Islet precursor cell (in vitro differentiated cells): ENCODE data around the gene GAS2.
"Not testable (repeated sequence)": the region's sequence is repeated elsewhere in the genome, so short reads cannot be mapped to it uniquely, and the experiment has no call there.

Experiments used
- DNase-seq: peaks from one replicate; pipeline ENCODE4 v3.0.0-alpha.2; 2018

GAS2 gene

DNA sequence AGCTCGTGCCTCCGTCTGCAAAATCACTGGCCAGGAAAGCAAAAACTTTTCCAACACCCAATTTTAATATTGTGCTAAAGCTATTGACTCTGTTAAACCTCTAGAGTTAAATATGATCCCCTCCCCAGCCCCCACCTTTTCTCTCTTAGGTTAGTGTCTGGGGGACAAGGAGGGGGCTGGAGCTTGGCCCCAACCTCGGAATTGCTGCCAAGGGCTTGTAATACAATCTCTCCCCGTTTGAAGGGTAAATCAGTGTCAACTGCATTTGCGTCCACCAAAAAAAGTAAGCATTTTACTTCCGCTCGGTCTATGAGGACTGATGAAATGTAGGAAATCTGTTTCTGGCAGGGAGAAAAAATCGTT lies at the start of gene GAS2:
TSS of gene GAS2 (plus strand) at position 287 of the 363 bp plus-strand sequence. CDS start 8,259 bp downstream, outside the sequence.
- DNase-seq, result no peak

DNA sequence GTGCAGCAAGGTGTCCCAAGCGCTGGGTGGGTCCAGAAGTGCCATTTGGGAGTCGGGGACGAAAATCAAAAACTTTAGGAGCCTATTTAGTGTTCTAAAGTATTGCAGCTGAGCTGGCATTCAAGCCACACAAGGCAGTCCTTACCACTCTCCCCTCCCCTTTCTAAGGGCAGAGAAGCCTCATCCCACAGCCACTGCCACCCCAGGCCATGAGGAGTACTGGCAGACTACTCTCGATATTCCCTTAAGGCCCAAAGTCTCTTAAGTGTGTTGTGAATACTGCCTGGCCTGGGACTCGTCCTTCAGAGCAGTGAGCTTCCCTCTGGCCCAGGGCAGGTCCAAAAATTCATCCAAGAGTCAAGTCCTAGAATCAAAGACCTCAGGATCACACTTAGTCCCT lies 48.5 kb upstream of the GAS2 start:
- DNase-seq, result no peak

- peak; percentile 89 for DNase-seq
Observed at GRCh38 chr11:22624742-22625447, 41.5 kb upstream of the GAS2 start.

DNA sequence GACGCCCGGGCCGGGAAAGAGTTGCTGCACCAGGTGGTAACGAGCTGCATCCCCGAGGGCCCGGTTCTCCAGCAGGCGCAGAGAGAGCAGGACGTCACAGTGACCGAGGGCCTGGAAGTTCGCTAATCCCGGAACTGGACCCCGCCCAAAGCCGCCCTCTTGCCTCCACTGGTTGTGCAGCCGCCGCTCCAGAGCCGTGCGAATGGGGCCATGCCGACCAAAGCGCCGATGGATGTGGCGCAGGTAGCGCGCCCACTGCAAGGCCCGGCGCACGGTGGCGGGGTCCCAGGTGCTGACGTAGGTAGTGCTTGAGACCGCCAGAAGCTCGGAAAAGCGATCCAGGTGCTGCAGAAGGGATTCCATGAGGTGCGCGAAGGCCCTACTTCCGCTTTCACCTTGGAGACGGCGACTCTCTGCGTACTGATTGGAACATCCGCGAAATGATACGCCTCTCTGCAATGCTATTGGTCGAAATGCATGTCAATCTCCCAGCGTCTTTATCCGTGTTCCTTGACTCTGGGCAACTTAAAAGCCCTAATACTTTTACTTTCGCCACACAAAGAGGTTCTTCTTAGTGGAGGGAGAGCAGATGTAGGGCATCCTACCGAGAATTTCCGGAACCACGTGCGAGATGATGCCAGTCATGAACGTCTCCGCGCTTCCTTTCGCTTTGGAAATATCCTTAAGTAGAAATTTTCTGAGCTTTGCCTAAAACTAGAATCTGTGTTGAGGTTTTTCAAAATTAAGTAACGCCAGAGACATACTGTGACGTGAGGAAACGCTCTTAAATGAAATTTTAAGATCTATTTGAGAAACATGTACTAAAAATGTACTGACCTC lies 40.7 kb upstream of the GAS2 start, which contains the start of gene FANCF:
TSS of gene FANCF (minus strand) at position 376 of the 840 bp plus-strand sequence. CDS start at position 363, 13 bp downstream.
- peak; percentile 96 for DNase-seq

DNA sequence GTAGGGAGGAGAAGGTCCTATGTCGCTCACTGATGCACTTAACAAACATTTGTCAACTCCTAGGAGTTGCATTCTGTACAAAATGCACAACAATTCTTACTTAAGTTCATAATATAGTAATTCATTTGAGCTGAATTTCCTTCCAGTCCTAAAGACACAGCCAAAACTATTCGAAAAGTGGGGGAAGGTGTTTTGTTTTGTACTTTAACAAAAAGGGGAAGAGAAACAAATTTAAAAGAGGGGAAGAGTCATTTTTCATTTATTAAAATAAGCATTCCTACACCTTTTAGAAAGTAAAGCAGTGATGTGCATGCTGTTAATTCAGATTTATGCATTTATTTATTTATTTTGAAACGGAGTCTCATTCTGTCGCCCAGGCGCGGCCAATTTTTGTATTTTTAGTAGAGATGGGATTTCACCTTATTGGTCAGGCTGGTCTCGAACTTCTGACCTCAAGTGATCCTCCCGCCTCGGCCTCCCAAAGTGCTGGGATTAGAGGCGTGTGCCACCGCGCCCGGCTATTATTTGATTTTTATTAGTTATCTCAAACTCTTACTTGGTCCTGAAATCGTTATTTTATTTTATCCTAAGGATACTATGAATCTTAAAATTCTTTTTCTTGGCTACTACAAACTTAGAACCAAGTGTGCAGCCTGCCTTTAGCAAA lies 39.7 kb upstream of the GAS2 start:
- DNase-seq, result no peak

DNA sequence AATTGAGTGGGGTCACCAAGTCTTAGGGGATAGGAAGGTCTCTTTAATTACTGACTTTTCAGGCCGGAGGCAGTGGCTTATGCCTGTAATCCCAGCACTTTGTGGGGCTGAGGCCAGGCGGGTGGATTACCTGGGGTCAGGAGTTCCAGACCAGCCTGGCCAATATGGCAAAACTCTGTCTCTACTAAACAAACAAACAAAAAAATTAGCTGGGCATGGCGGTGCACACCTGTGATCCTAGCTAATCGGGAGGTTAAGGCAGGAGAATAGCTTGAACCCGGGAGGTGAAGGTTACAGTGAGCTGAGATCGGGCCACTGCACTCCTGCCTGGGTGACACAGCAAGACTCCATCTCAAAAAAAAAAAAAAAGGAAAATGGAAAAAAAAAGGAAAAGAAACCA lies 39.0 kb upstream of the GAS2 start:
- no peak for DNase-seq

- DNase-seq, result no peak
Observed at GRCh38 chr11:22633354-22633902, 33.0 kb upstream of the GAS2 start.

GRCh38 chr11:22634897-22635629 lies 31.3 kb upstream of the GAS2 start:
- peak; percentile 63 for DNase-seq

GRCh38 chr11:22635689-22636088 lies 30.7 kb upstream of the GAS2 start:
- no peak for DNase-seq

DNA sequence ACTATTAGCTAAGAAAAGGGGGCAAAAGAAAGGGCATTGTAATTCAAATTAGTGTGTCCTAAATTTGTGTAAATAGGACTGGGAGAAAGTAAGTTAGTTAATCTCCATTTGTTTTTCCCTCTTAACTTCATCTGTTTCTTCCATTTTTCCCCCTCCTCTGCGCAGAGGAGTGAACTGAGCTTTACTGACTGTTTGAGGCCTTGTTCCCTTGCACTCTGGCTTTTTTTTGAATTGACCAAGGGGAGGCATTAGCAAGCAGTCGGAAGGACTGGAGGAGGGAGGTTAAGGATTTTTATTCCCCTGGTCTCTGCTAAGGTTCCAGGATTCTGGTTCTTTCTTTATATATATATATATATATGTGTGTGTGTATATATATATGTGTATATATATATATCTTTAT lies 25.5 kb upstream of the GAS2 start:
- DNase-seq, result no peak

DNA sequence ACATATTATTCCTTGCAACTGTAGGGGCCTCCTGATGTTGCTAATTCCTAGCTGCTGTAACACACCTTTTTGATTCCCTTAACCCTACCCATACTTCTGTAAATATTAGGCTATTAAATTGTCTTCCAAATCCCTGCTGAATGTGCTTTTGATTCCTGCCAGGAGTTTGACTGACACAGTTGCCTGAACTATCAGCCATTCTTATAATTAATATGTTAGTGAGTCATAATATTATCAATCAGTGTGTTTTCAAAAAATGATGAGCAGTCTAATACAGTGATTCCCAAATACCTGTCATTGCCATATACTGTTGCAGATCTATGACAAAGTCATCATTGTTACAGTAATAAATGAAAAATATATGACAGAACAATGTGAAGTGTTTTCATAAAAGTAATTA lies 24.9 kb upstream of the GAS2 start:
- no peak for DNase-seq

GRCh38 chr11:22652346-22652745 lies 14.1 kb upstream of the GAS2 start:
- DNase-seq, result not testable (repeated sequence)

DNA sequence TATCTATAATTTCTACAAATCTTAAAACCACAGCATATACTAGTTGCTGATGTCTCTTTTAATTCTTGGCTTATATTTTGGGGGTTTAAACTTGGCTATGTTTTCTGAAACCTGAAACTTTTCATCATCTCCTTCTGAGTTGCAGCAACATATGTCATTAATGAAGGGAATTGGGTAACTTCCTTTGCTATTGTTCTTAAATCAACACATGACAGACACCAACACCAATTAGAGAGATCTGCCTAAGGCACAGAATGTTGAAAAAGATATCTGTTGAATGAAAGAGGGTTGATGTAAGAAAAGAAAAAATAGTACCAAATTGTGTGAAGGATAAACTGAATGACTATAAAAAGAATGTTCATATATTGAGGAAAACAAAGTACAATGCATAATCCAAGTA lies 10.3 kb upstream of the GAS2 start:
- DNase-seq, result no peak

- no peak for DNase-seq
Observed at GRCh38 chr11:22657101-22657694, 9.2 kb upstream of the GAS2 start.

DNA sequence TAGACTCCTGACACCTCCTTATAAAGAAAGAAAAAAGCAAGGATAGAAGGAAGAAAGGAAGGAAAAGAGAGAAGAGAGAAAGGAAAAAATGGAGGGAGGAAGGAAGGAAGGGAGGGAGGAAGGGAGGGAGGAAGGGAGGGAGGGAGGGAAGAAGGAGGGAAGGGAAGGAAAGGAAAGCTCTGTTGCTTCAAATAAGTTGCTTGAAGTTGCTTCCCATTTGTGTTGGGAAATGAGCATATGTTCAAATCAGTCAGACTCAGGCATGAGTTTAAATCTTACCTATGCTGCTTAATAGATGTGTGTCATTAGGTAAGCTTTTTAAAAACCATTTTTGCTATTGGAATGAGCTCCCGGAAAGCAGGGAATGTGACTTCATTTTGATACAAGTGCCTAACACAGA lies 6.6 kb upstream of the GAS2 start:
- DNase-seq, result no peak

GRCh38 chr11:22666688-22667439 lies 453 bp downstream of the GAS2 start:
- peak; percentile 82 for DNase-seq

- DNase-seq, result no peak
Observed at GRCh38 chr11:22668005-22668796, 1.8 kb downstream of the GAS2 start.

GRCh38 chr11:22669368-22669767 lies 3.0 kb downstream of the GAS2 start:
- no peak for DNase-seq

GRCh38 chr11:22670830-22671229 lies 4.4 kb downstream of the GAS2 start:
- DNase-seq, result no peak

GRCh38 chr11:22671751-22672150 lies 5.3 kb downstream of the GAS2 start:
- no peak for DNase-seq
